Lower leg skin (tissue), 3 donors: ENCODE data around the gene PLPP7.
"Not testable (repeated sequence)": the region's sequence is repeated elsewhere in the genome, so short reads cannot be mapped to it uniquely, and the experiment has no call there.

Experiments
- POLR2A ChIP-seq, 2 donors: fragments of 450-650 bp; IDR thresholded peaks; one replicate each; pipeline ENCODE4 v1.6.1; 2016 to 2017; ENCODE audit warnings: antibody characterized with exemption in 2 of 2, mild to moderate bottlenecking in 1 of 2, moderate library complexity in 1 of 2
- TF ChIP-seq, protein P1 (sequence below), 3 donors: fragments of 450-650 bp; IDR thresholded peaks; one replicate each; pipeline ENCODE4 v1.5.1; 2016; ENCODE audit warnings: antibody characterized with exemption in 3 of 3, mild to moderate bottlenecking in 3 of 3, moderate library complexity in 2 of 3

DNA sequence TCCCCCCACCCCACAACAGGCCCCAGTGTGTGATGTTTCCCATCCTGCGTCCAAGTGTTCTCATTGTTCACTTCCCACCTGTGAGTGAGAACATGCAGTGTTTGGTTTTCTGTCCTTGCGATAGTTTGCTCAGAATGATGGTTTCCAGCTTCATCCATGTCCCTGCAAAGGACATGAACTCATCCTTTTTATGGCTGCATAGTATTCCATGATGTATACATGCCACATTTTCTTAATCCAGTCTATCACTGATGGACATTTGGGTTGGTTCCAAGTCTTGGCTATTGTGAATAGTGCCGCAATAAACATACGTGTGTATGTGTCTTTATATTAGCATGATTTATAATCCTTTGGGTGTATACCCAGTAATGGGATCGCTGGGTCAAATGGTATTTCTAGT lies 49.7 kb downstream of the PLPP7 start:
- TF ChIP-seq, protein P1, sequence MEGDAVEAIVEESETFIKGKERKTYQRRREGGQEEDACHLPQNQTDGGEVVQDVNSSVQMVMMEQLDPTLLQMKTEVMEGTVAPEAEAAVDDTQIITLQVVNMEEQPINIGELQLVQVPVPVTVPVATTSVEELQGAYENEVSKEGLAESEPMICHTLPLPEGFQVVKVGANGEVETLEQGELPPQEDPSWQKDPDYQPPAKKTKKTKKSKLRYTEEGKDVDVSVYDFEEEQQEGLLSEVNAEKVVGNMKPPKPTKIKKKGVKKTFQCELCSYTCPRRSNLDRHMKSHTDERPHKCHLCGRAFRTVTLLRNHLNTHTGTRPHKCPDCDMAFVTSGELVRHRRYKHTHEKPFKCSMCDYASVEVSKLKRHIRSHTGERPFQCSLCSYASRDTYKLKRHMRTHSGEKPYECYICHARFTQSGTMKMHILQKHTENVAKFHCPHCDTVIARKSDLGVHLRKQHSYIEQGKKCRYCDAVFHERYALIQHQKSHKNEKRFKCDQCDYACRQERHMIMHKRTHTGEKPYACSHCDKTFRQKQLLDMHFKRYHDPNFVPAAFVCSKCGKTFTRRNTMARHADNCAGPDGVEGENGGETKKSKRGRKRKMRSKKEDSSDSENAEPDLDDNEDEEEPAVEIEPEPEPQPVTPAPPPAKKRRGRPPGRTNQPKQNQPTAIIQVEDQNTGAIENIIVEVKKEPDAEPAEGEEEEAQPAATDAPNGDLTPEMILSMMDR (IDR thresholded peaks at IDR 0.05) = not testable (repeated sequence)
- TF ChIP-seq POLR2A (IDR thresholded peaks at IDR 0.05) = not testable (repeated sequence)
